H4 (cell line): ENCODE results near the gene PKN1. TPM values are rescaled to one million over a fixed set of nuclear protein-coding genes. Genes with fewer than 3 reads are reported as not detected.
"Not testable (repeated sequence)": the region's sequence is repeated elsewhere in the genome, so short reads cannot be mapped to it uniquely, and the experiment has no call there.

Experiments
- DNase-seq: peaks from one replicate; pipeline ENCODE4 v3.0.0-alpha.2; 2015; ENCODE audit warnings: low spot score
- total RNA-seq: library from RNA; depleted of rRNA; stranded (reverse); fragments of >200 nt; shearing (Covaris generic); gene quantifications from 2 replicates; pipeline ENCODE4 v1.2.3, GENCODE V29; 2014

PKN1 gene
- total RNA-seq, 1 experiment from 2014 or later = 19.0 TPM

DNA sequence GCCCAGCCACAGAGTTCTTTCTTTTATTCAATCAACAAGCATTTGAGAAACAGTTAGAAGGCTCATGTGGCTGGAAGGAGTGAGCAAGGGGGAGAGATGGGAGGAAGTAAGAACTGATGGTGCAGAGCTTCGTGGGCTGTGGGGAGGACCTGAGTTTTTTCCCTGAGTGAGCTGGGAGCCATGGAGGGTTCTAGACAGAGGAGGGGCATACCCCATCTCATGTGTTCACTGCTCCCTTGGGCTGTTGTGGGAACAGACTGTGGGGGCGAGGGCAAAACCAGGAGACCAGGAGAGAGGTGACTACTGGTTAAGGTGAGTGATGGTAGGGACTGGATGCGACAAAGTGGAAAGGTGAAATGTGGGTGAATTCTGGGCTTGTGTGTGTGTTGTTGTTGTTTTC lies 2.4 kb upstream of the PKN1 start:
- DNase-seq = no peak

DNA sequence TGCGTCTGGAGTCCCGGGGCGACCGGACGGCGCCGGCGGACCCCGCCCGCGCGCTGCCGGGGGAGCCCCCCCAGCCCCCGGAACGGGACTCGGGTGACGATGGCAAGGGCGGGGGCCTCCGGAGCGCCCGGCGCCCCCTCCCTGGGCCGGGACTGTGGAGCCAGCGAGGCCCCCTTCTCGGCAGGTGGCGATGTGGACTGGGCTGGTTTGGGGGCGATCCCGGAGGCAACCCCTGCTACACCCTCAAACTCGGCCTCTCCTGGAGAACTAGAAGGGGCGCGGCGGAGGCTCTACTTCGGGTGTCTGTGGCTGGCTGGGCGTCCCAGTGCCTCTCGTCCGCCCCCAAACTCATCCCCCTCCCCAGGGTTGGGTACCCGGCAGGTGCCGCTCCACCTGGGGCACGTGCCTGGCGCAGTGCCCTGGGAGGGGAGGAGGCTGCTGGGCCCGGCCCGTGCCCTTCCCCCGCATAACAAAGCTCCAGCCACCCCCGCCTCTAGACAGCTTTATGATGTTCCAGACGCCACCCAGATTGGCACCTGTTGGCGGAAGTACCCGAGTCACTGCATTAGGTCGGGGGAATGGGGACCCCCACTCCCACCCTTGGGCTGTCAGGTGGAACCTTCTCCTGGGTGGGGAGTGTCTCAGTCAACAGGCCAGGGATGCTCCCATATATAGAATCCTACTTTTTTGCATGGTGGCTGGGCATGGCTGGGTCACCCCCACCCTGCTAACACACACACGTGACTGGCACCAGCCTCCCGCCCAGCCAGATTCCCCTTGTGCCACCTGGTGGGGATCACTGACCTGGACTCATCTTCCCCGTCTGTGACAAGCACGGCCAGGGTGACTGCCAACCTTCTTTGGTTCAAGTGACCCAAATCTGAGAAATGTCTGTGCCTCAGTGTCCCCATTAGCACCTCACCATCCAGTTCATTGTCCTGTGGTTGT lies 722 bp downstream of the PKN1 start:
- no peak for DNase-seq

DNA sequence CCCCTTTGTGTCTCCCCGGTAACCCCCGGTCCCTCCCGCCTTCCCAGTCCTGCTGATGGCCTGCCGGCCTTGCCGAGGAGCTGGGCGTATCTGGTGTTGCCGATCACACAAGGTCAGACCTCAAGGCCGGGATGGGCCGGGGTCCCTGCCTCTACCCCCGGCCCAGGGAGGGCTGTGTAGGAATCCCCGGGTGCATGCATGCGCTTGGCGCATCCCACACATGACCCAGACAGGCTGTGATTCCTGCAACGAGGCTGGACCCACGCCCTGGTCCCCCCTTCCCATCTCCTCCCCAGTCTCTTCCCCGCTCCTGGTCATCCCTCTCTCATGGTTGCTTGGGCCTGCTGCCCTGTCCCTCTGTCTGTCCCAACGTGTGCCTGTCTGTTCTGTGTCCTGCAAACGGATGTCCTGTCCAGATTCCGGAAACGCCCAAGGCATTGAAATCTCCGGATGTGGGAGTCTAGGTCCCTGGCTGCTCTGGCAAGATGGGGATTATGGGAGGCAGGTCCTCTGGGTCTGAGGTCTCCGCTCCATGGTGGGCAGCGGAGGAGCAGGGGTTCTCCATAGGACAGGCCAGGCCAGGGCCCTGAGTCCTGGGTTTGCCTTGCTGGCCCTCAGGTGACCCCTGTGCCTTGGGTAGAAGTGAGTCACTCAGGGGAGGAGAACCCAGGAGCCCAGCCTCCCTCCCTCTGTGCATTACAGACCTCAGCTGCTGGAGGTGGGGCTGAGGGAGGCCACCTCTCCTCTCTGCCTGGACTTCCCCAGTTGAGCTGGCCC lies 1.6 kb downstream of the PKN1 start:
- DNase-seq = peak; percentile 43

DNA sequence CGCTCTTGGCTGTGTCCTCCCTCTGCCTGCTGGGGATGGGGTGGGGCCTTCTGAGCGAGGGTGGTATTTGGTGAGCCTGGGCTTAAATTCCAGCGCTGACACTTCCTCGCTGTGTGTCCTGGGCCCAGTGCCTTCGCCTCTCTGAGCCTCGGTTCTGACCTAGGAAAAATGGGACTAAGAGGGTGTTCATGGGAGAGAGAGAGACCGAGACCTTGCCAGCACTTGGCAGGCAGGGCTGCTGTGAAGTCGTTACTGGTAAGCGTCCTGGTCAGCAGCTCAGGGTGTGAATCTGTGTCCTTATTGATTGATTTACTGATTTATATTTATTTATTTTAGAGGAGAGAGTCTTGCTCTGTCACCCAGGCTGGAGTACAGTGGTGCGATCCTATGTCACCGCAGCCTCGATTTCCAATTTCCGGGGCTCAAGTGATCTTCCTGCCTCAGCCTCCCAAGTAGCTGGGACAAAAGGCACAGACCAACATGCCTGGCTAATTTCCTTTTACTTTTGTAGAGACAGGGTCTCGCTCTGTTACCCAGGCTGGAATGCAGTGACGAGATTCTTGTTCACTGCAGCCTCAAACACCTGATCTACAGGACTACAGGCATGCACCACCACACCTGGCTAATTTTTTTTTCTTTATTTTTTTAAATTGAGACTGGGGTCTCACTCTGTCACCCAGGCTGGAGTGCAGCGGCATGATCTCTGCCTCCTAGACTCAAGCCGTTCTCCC lies 2.4 kb downstream of the PKN1 start:
- DNase-seq = no peak

DNA sequence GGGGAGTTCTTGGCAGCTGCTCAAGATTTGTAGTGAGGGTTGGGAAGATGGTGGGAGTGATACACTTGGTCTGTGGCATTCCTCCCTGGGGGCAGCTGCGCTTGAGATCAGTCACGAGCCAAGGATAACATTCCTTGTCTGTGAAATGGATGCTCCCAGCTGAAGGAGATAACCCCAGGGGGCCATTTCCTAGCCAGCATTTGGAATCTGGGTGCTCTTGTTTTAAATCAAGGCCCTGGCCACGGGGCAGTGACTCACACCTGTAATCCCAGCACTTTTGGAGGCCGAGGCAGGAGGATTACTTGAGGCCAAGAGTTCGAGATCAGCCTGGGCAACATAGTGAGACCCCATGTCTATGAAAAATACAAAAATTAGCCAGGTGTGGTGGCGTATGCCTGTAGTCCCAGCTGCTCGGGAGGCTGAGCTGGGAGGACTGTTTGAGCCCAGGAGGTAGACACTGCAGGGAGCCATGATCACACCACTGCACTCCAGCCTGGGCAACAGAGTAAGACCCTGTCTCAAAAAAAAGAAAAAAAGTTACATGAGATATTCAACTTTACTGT lies 4.6 kb downstream of the PKN1 start:
- no peak for DNase-seq

DNA sequence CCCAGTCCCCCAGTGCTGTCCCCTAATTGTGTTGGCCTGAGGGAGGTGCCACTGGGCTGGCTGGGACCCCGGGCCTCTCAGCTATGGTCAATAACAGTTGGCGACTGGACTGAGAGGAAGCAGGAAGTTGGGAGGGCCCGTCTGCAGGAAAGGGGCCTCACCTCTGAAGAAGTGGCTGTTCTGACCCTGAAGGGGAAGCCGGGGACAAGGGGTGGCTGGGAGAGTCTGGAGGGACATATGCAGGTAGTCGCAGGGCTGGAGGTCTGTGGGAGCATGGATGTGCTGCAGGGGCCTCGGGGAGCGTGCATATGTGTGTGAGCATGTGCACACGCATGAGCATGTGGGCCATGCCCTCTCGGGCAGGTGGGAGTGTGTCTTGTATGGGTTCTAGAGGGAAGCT lies 5.9 kb downstream of the PKN1 start:
- no peak for DNase-seq

DNA sequence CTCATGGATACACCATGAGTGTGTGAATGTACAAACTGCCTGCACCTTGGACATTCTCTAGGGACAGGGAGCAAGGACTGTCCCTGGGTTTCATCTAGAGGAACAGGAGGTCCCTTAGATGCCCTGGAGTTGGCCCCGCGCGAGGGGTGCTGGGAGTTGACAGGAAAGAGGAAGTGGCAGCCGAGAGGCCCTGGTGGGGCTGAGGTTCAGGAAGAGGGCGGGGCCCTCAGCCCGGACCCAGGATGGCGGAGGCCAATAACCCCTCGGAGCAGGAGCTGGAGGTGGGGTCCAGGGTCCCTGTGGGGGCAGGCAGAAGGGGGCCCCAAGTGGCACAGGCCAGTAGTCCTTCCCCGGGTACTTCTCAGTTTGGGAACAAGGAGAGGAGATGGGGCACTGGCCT lies 6.9 kb downstream of the PKN1 start:
- no peak for DNase-seq

DNA sequence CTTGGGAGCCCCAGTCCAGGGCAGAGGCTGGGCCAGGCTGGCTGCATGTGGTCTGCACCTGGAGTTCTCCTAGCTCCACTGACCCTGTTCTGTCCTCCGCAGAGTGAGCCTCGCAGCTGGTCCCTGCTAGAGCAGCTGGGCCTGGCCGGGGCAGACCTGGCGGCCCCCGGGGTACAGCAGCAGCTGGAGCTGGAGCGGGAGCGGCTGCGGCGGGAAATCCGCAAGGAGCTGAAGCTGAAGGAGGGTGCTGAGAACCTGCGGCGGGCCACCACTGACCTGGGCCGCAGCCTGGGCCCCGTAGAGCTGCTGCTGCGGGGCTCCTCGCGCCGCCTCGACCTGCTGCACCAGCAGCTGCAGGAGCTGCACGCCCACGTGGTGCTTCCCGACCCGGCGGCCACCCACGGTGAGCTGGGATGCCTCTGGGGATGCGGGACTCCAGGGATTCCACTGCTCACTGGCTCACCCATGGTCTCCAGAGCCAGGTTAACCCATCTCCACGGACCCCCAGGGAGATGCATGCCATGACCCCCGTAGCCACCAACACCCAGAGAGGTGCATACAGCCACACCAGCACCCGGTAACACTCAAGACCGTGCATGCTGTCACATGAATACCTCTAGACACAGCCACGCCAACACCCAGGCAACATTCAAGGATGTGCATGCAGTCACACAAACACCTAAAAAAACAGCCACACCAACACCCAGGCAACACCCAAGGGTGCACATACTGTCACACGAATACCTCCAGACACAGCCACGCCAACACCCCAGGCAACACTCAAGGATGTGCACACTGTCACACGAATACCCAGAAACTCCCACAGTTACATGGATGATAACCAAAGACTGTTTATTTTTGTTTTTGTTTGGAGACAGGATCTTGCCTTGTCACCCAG lies 8.2 kb downstream of the PKN1 start:
- no peak for DNase-seq

DNA sequence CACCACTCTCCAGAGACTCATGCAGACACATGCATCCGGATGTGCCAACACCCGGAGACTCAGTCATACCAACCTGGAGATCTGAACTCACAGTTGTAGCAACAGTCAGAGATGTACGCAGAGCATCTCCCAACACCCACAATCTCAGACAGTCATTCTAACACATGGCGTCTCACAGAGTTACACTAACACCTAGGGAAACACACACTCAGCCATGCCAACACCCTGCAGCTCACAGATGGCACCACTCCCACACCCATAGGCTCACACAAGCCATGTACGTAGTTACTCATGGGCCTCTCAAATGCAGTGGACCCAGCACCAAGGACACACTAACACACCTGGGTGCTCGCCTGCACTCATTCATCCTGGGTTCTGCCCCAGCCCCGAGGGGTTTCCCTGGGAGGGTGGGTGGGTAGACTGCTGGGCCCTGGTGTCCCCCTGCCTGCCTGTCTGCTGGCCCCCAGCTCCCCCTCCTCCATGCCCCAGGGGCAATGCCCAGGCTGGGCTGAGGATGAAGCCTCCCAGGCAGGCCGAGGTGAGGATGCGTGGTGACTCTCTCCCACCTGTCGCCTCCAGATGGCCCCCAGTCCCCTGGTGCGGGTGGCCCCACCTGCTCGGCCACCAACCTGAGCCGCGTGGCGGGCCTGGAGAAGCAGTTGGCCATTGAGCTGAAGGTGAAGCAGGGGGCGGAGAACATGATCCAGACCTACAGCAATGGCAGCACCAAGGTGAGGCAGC lies 10.0 kb downstream of the PKN1 start:
- DNase-seq = no peak

DNA sequence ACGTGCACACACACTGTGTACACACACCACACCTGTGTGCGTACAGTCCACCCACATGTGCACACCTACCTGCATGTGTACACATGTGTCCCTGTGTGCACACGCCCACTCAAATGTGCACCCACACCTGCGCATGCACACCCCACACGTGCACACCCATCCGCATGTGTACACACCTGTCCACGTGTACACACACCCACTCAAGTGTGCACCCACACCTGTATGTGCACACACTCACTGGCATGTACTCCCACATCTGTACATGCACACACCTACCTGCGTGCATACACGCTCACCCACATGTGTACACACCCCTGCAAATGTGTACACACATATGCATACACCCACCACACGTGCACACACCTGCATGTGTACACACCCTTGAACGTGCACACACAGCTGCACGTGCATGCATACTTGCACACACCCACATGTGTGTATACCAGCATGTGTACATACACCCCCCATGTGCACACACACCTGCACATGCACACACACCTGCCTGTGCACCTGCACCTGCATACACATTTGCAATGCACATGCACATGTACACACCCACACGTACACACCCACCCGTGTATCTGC lies 10.6 kb downstream of the PKN1 start:
- no peak for DNase-seq

DNA sequence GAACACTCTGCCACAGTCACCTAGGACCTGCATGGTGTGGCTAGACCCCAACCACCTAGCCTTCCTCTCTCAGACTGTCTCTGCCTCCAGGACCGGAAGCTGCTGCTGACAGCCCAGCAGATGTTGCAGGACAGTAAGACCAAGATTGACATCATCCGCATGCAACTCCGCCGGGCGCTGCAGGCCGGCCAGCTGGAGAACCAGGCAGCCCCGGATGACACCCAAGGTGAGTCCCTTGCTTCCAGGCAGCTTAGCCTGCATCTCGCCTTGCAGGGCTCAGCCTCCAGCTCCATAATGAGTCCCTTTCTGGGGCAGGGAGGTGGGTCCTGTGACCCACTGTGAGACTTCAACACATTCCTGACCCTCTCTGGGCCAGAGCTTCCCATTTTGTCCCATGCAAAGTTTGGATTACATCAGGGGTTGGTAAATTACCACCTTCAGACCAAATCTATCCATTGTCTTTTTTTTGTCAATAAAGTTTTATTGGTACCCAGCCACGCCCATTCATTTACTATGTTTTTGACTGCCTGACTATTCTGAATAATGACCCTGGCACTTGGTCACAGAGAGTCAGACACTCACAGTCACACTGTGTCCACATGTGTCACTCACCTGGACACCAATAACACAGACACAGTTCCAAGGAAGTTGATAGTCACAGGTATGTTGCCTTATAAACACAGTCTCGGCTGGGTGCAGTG lies 13.4 kb downstream of the PKN1 start:
- DNase-seq = no peak

DNA sequence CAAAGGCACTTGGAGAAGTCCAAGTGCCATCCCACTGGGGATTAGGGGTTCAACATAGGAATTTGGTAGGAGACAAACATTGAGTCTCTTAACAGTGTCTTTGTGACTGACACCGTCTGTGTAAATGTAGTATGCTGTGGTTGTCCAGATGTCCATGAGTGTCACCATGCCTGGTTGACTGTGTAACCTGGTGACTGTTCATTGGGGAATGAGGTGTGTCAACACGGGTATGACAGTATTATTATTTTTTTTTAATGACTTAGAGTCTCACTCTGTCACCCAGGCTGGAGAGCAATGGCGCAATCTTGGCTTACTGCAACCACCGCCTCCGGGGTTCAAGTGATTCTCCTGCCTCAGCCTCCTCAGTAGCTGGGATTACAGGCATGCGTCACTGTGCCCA lies 16.2 kb downstream of the PKN1 start:
- no peak for DNase-seq

DNA sequence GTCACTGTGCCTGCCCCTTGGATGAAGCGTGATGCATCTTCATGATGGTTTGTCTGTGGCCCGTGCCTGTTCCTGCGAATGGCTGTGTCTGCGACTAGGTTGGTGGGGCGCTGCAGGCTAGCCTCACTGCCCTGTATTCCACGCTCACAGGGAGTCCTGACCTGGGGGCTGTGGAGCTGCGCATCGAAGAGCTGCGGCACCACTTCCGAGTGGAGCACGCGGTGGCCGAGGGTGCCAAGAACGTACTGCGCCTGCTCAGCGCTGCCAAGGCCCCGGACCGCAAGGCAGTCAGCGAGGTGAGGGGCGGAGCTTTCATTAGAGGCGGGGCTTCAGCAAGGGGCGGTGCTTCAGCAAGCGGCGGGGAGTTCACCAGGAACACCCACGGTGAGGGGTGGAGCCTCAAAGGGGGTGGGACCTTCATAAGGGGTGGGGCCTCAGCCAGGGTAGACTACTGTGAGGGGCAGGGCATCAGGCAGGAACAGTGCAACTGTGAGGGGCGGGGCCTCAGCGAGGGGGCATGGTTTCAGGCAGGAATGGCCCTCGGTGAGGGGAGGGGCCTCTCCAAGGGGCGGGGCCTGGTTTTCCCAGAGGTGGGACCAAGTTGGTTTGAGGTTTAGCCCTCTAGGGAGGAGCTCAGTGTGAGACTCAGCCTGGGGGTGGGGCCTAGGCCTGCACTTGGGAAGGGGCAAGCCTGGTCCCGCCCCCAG lies 17.2 kb downstream of the PKN1 start:
- DNase-seq = no peak

DNA sequence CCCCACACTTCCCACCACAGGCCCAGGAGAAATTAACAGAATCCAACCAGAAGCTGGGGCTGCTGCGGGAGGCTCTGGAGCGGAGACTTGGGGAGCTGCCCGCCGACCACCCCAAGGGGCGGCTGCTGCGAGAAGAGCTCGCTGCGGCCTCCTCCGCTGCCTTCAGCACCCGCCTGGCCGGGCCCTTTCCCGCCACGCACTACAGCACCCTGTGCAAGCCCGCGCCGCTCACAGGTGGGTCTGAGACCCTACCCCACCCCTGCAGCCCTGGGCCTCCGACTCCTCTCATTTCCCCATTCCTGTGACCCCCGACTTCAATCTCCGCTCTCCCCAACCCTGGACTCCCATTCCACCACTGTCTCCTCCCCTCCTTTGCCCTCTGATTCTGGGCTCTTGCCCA lies 17.8 kb downstream of the PKN1 start:
- no peak for DNase-seq

DNA sequence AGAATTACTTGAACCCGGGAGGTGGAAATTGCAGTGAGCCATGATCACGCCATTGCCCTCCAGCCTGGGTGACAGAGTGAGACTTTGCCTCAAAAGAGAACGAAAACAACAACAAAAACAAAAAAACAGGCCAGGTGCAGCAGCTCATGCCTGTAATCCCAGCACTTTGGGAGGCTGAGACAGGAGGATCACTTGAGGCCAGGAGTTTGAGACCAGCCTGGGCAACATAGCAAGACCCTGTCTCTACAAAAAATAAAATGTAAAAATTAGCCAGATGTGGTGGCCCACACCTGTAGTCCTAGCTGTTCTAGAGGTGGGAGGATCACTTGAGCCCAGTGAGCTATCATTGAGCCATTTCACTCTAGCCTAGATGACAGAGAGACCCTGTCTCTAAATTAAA lies 19.2 kb downstream of the PKN1 start:
- not testable (repeated sequence) for DNase-seq

DNA sequence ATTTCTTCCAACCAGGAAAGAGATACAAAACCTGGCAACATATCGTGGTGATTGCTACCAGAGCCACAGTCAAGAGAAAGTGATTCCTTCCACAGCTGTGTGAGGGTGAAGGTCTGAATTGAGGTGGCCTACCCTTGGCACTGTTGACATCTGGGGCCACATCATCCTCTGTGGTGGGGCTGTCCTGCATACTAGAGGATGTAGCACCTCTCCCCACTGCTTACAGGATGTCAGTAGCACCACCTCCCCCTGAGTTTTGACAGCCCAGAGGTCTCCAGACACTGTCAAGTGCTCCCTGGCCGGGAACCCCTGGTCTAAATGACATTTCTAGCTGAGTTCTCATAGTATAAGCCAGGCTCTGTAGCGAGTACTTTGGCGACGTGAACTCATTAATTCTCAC lies 26.6 kb downstream of the PKN1 start:
- no peak for DNase-seq

DNA sequence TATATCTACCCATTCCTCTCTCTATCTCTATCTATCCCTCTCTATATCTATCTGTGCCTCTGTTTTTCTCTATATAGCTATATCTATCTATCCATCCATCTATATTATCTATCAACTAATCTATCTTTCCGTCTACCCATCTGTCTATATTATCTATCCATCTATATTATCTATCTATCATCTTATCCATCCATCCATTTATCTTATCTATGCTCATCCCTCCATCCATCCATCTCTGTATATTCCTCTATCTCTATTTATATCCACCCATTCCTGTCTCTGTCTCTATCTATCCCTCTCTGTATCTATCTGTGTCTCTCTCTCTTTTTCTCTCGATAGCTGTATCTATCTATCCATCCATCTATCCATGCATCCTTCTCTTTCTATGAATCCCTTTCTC lies 27.8 kb downstream of the PKN1 start:
- no peak for DNase-seq

DNA sequence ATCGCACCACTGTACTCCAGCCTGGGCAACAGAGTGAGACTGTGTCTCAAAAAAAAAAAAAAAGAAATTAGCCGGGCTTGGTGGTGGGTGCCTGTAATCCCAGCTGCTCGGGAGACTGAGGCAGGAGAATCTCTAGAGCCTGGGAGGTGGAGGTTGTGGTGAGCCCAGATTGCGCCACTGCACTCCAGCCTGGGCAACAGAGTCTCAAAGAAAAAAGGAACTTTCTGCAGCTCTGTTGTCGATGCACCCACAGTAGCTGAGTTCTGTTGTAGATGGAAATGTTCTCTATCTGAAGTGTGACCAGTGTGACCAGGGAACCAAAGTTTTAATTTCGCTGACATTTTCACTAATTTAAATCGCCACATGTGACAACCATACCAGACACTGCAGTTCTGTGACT lies 29.3 kb downstream of the PKN1 start:
- DNase-seq = not testable (repeated sequence)

DNA sequence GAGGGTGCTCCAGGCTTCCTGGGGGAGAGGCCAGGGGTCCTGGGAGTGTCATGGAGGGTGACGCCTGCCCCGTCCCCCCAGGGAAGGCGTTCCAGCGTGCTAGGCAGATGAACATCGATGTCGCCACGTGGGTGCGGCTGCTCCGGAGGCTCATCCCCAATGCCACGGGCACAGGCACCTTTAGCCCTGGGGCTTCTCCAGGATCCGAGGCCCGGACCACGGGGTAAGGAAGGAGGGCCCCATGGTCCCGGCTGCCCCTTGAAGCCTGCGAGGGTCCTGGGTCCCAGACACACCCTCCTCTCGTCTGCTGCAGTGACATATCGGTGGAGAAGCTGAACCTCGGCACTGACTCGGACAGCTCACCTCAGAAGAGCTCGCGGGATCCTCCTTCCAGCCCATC lies 30.6 kb downstream of the PKN1 start:
- DNase-seq = no peak
